ENCODE measurements around the gene PDZRN3. TPM values are rescaled to one million over a fixed set of nuclear protein-coding genes. Genes with fewer than 3 reads are reported as not detected.

The PDZRN3 gene
- polyA plus RNA-seq, 1 of the 3 experiments (the other 2 are of a cell fraction): 10.3 TPM

DNA sequence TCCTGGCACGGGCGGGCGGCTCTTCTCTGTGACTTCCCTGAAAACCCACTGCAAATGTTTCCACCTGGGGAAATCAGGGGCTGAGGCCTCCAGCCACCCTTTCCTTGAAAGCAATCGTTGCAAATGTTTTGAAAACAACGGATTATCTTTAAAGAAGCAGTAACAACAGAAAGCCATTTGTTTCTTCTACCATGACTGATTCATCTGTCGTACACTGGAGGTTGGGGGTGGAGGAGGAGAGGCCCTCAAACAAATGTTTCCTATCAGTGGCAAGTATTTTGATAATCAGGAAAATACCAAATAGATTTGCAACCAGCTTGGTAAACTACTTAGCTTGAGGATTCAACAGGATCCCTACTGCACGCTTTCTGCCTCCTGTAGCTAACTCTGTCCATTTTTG is 114.9 kb downstream of the PDZRN3 start:
- no peaks in the 10 kb centered on the region for H3K9me2 ChIP-seq
- no peak overlapping the region for H3K4me2 ChIP-seq
- peaks cover 0 to 3% of the 10 kb centered on the region in 2 experiments for H3K36me3 ChIP-seq (replicated peaks in 1 of 2; ENCODE audit: control insufficient read depth in 1 of 2, insufficient read depth in 2 of 2, low read length in 1 of 2)
- no peak for DNase-seq
- ChIA-PET CTCF (interaction anchor here (0.6 to 1.9 kb wide), 4 partner anchors 59 to 1700 kb away, joined by 3 to 8 read pairs (median 3); no protein-coding TSS in a partner anchor), POLR2A (no interaction called here)
- 83% methylated on average over 7 of the region's 7 CpGs for WGBS (ENCODE audit: low lambda C conversion rate)
- H3K9ac ChIP-seq: no peak overlapping the region
- TF ChIP-seq TEAD4 (IDR thresholded peaks at IDR 0.05; ENCODE audit: borderline replicate concordance, insufficient read depth): no peak
- no peak for TF ChIP-seq YY1 (IDR thresholded peaks at IDR 0.05; ENCODE audit: low read depth)
- no peak for TF ChIP-seq FOXM1 (IDR thresholded peaks at IDR 0.05; ENCODE audit: low read depth)
- TF ChIP-seq RCOR1 (IDR thresholded peaks at IDR 0.05; ENCODE audit: low read length): no peak
- TF ChIP-seq SMC3 (IDR thresholded peaks at IDR 0.05; ENCODE audit: low read depth, low read length): no peak
- TF ChIP-seq POLR2AphosphoS5 (IDR thresholded peaks at IDR 0.05; ENCODE audit: low read depth, low read length): no peak
- TF ChIP-seq GATA2 (CRISPR knock-in tag; IDR thresholded peaks at IDR 0.05): no peak
- no peak for TF ChIP-seq ELF1 (IDR thresholded peaks at IDR 0.05)
- TF ChIP-seq RAD21 (IDR thresholded peaks at IDR 0.05; ENCODE audit: low read length): no peak
- TF ChIP-seq EZH2phosphoT487 (IDR thresholded peaks at IDR 0.05; ENCODE audit: borderline replicate concordance, low read depth): no peak
- TF ChIP-seq, protein P1, sequence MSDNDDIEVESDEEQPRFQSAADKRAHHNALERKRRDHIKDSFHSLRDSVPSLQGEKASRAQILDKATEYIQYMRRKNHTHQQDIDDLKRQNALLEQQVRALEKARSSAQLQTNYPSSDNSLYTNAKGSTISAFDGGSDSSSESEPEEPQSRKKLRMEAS (IDR thresholded peaks at IDR 0.05; ENCODE audit: low read depth): no peak
- TF ChIP-seq TCF12 (IDR thresholded peaks at IDR 0.05): no peak
- no peak for TF ChIP-seq MXI1 (IDR thresholded peaks at IDR 0.05; ENCODE audit: low read depth, low read length)
- no peak for TF ChIP-seq JUND (IDR thresholded peaks at IDR 0.05)
- TF ChIP-seq, protein P2, sequence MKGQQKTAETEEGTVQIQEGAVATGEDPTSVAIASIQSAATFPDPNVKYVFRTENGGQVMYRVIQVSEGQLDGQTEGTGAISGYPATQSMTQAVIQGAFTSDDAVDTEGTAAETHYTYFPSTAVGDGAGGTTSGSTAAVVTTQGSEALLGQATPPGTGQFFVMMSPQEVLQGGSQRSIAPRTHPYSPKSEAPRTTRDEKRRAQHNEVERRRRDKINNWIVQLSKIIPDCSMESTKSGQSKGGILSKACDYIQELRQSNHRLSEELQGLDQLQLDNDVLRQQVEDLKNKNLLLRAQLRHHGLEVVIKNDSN (IDR thresholded peaks at IDR 0.05; ENCODE audit: borderline replicate concordance, low read depth): no peak
- TF ChIP-seq REST (IDR thresholded peaks at IDR 0.05; ENCODE audit: low read depth, low read length): no peak
- TF ChIP-seq MEF2A (IDR thresholded peaks at IDR 0.05; ENCODE audit: borderline replicate concordance, low read depth): no peak
- no peak for TF ChIP-seq EP300 (IDR thresholded peaks at IDR 0.05; ENCODE audit: borderline replicate concordance in 1 of 2, low read depth in 1 of 2, low read length in 1 of 2)
- H3K4me1 ChIP-seq (ENCODE audit: control insufficient read depth in 1 of 2, insufficient read depth in 2 of 2, low read depth in 1 of 2, low read length in 1 of 2): peaks cover 9 to 16% of the 10 kb centered on the region in 2 experiments
- peaks cover 89% of the 10 kb centered on the region for H3K79me2 ChIP-seq (ENCODE audit: insufficient read depth)
- H4K20me1 ChIP-seq (ENCODE audit: insufficient read depth): no peaks in the 10 kb centered on the region; the same call in 1 of the 2 replicates
- no peak overlapping the region for H3K4me3 ChIP-seq (ENCODE audit: low read depth in 2 of 2, low read length in 1 of 2)
- H3K27me3 ChIP-seq (ENCODE audit: insufficient read depth): no peaks in the 10 kb centered on the region
- H3K9me3 ChIP-seq: no peaks in the 10 kb centered on the region
- H2AFZ ChIP-seq (ENCODE audit: low read depth): no peak overlapping the region
- no peak overlapping the region for H3K27ac ChIP-seq (ENCODE audit: low read depth in 2 of 2, low read length in 1 of 2)
- H3F3A ChIP-seq (replicated peaks; ENCODE audit: insufficient read depth): no peaks in the 10 kb centered on the region

Data from SK-N-SH (cell line).